Common myeloid progenitor, CD34-positive (primary cell): ENCODE measurements around the gene KIF16B.

Experiments
- CTCF ChIA-PET: fragments of 350-600 bp; sonication (Branson Sonifier 250); formaldehyde crosslinking; loops from one replicate; lab custom pipeline; 2021; ENCODE audit warnings: antibody characterized with exemption; lab: Charles Lee
- POLR2A ChIA-PET: fragments of 350-600 bp; sonication (Branson Sonifier 250); formaldehyde crosslinking; loops from one replicate; lab custom pipeline; 2021; ENCODE audit warnings: antibody characterized with exemption; lab: Charles Lee
- DNase-seq, 3 donors: peaks; one replicate each; pipeline versions ENCODE4 v3.0.0 to v3.0.0-alpha.2; 2013
- H3K27ac ChIP-seq, 2 experiments: 1 replicate in 1 of 2; 2 replicates in 1 of 2; pipeline ENCODE4 v1.7.0; 2013; ENCODE audit warnings: inconsistent platforms in 2 of 2, low read length in 2 of 2, mild to moderate bottlenecking in 2 of 2, low read depth in 1 of 2, moderate library complexity in 1 of 2; ENCODE audit not compliant: severe bottlenecking in 2 of 2, insufficient read depth in 1 of 2, poor library complexity in 1 of 2
- H3K27me3 ChIP-seq, 5 experiments: replicated peaks in 2 of 5; 1 replicate in 3 of 5; 2 replicates in 2 of 5; pipeline versions ENCODE4 v1.6.1 to v1.7.0; 2013; ENCODE audit warnings: low read length in 4 of 5, mild to moderate bottlenecking in 2 of 5, moderate library complexity in 2 of 5, inconsistent platforms in 1 of 5; ENCODE audit not compliant: insufficient read depth in 5 of 5, control insufficient read depth in 4 of 5
- H3K36me3 ChIP-seq, 4 experiments: 1 replicate in 2 of 4; 2 replicates in 2 of 4; pipeline versions ENCODE4 v1.6.1 to v1.7.0; 2013; ENCODE audit warnings: low read length in 3 of 4, control low read depth in 1 of 4, mild to moderate bottlenecking in 1 of 4; ENCODE audit not compliant: control insufficient read depth in 4 of 4, insufficient read depth in 4 of 4
- H3K4me1 ChIP-seq, 4 experiments: 1 replicate in 3 of 4; 2 replicates in 1 of 4; pipeline versions ENCODE4 v1.6.1 to v1.7.1; 2013; ENCODE audit warnings: low read length in 3 of 4, mild to moderate bottlenecking in 3 of 4, control low read depth in 1 of 4, inconsistent platforms in 1 of 4, moderate library complexity in 1 of 4; ENCODE audit not compliant: control insufficient read depth in 4 of 4, insufficient read depth in 4 of 4; ENCODE audit errors: control extremely low read depth in 1 of 4
- H3K4me3 ChIP-seq, 7 experiments: 1 replicate in 4 of 7; 2 replicates in 3 of 7; pipeline versions ENCODE4 v1.5.1 to v1.7.0; 2013; ENCODE audit warnings: mild to moderate bottlenecking in 7 of 7, low read length in 6 of 7, moderate library complexity in 6 of 7, inconsistent platforms in 2 of 7, low read depth in 2 of 7, control low read depth in 1 of 7; ENCODE audit not compliant: insufficient read depth in 4 of 7, control insufficient read depth in 1 of 7; ENCODE audit errors: extremely low read depth in 1 of 7
- H3K9me3 ChIP-seq, 5 experiments: 1 replicate in 4 of 5; 2 replicates in 1 of 5; pipeline versions ENCODE4 v1.6.1 to v1.7.1; 2013; ENCODE audit warnings: low read length in 4 of 5, mild to moderate bottlenecking in 2 of 5, inconsistent platforms in 1 of 5, low read depth in 1 of 5, moderate library complexity in 1 of 5; ENCODE audit not compliant: control insufficient read depth in 4 of 5, insufficient read depth in 2 of 5; ENCODE audit errors: control extremely low read depth in 1 of 5
- WGBS: methylation state at CpG from one replicate; pipeline ENCODE4 v1.1.5; 2013; ENCODE audit not compliant: insufficient coverage; 5-methylcytosine and 5-hydroxymethylcytosine counted together

KIF16B gene

GRCh38 chr20:16313917-16314316 lies 259.3 kb downstream of the KIF16B start:
- Histone ChIP-seq H3K9me3 (peaks cover 0 to 5% (median 2%) of the 10 kb centered on the region in 5 experiments), H3K27me3 (no peaks in the 10 kb centered on the region), H3K27ac (no peak overlapping the region), H3K36me3 (peaks cover 0 to 17% (median 0%) of the 10 kb centered on the region in 4 experiments), H3K4me1 (no peaks in the 10 kb centered on the region), H3K4me3 (no peak overlapping the region)
- WGBS: 100% methylated on average over 1 of the region's 4 CpGs
- CTCF ChIA-PET: no interaction called here
- DNase-seq: no peak
- POLR2A ChIA-PET: interaction anchor here (0.7 kb wide), 1 partner anchor 106 kb away, joined by 3 read pairs; no protein-coding TSS in a partner anchor

- peaks cover 0 to 5% (median 0%) of the 10 kb centered on the region in 5 experiments for H3K9me3 ChIP-seq
- DNase-seq: no peak
- no peak overlapping the region for H3K27ac ChIP-seq
- peaks cover 0 to 17% (median 0%) of the 10 kb centered on the region in 4 experiments for H3K36me3 ChIP-seq
- ChIA-PET CTCF (no interaction called here), POLR2A (no interaction called here)
- no peak overlapping the region for H3K4me3 ChIP-seq
- H3K27me3 ChIP-seq: no peaks in the 10 kb centered on the region
- H3K4me1 ChIP-seq: no peaks in the 10 kb centered on the region
These were observed 260.2 kb downstream of the KIF16B start for GRCh38 chr20:16312998-16313397.

- POLR2A ChIA-PET: no interaction called here
- peaks cover 0 to 14% (median under 1%) of the 10 kb centered on the region in 4 experiments for H3K36me3 ChIP-seq
- no CpG with 5 or more reads among the region's 1 CpG for WGBS
- no peak for DNase-seq
- peaks cover 0 to 5% (median 0%) of the 10 kb centered on the region in 5 experiments for H3K9me3 ChIP-seq
- H3K27me3 ChIP-seq: no peaks in the 10 kb centered on the region
- H3K4me1 ChIP-seq: no peaks in the 10 kb centered on the region
- no peak overlapping the region for H3K4me3 ChIP-seq
- CTCF ChIA-PET: interaction anchor here (1.1 kb wide), 1 partner anchor 17 kb away, joined by 3 read pairs; no protein-coding TSS in a partner anchor
- no peak overlapping the region for H3K27ac ChIP-seq
These were observed 261.5 kb downstream of the KIF16B start for GRCh38 chr20:16311756-16312155.

- POLR2A ChIA-PET: no interaction called here
- H3K36me3 ChIP-seq: peaks cover 0 to 15% (median 2%) of the 10 kb centered on the region in 4 experiments
- no peaks in the 10 kb centered on the region for H3K27me3 ChIP-seq
- WGBS: 86% methylated on average over 1 of the region's 2 CpGs
- no peaks in the 10 kb centered on the region for H3K4me1 ChIP-seq
- H3K4me3 ChIP-seq: no peak overlapping the region
- DNase-seq: no peak
- H3K9me3 ChIP-seq: peaks cover 0 to 6% (median 1%) of the 10 kb centered on the region in 5 experiments
- no peak overlapping the region for H3K27ac ChIP-seq
- CTCF ChIA-PET: no interaction called here
These were observed 264.5 kb downstream of the KIF16B start for GRCh38 chr20:16308754-16309153.

GRCh38 chr20:16302818-16303217 lies 270.4 kb downstream of the KIF16B start:
- Histone ChIP-seq H3K4me1 (no peaks in the 10 kb centered on the region), H3K9me3 (peaks cover 1 to 22% (median 9%) of the 10 kb centered on the region in 5 experiments), H3K4me3 (no peak overlapping the region), H3K36me3 (peaks cover 0 to 7% (median 2%) of the 10 kb centered on the region in 4 experiments), H3K27ac (no peak overlapping the region), H3K27me3 (no peaks in the 10 kb centered on the region)
- ChIA-PET POLR2A (no interaction called here), CTCF (no interaction called here)
- no peak for DNase-seq
- no CpG with 5 or more reads among the region's 1 CpG for WGBS

- Histone ChIP-seq H3K9me3 (peaks cover 1 to 22% (median 9%) of the 10 kb centered on the region in 5 experiments), H3K4me1 (no peaks in the 10 kb centered on the region), H3K27ac (no peak overlapping the region), H3K36me3 (peaks cover 0 to 10% (median 2%) of the 10 kb centered on the region in 4 experiments), H3K4me3 (no peak overlapping the region), H3K27me3 (no peaks in the 10 kb centered on the region)
- ChIA-PET POLR2A (no interaction called here), CTCF (no interaction called here)
- no CpG with 5 or more reads among the region's 1 CpG for WGBS
- no peak for DNase-seq
These were observed 271.3 kb downstream of the KIF16B start for GRCh38 chr20:16301986-16302385.

GRCh38 chr20:16299897-16300296 lies 273.4 kb downstream of the KIF16B start:
- no peaks in the 10 kb centered on the region for H3K27me3 ChIP-seq
- ChIA-PET CTCF (no interaction called here), POLR2A (no interaction called here)
- H3K36me3 ChIP-seq: peaks cover 0 to 9% (median 2%) of the 10 kb centered on the region in 4 experiments
- H3K27ac ChIP-seq: no peak overlapping the region
- DNase-seq: no peak
- no peaks in the 10 kb centered on the region for H3K4me1 ChIP-seq
- no peak overlapping the region for H3K4me3 ChIP-seq
- H3K9me3 ChIP-seq: peaks cover 1 to 20% (median 9%) of the 10 kb centered on the region in 5 experiments
- 80% methylated on average over 2 of the region's 6 CpGs for WGBS
